Activated naive CD4-positive, alpha-beta T cell treated with Interleukin-2 at 50 U/mL for 16 hours (primary cell): ENCODE data around the gene ADD1.

Source experiments
- DNase-seq: peaks from one replicate; pipeline ENCODE4 v3.0.0-alpha.2; 2020

The ADD1 gene

GRCh38 chr4:2925931-2926860 is 82.6 kb downstream of the ADD1 start:
- DNase-seq, result no peak

GRCh38 chr4:2927016-2927695 is 83.5 kb downstream of the ADD1 start:
- DNase-seq, result no peak

- DNase-seq, result no peak
Observed at GRCh38 chr4:2927696-2928075, 84.0 kb downstream of the ADD1 start.

DNA sequence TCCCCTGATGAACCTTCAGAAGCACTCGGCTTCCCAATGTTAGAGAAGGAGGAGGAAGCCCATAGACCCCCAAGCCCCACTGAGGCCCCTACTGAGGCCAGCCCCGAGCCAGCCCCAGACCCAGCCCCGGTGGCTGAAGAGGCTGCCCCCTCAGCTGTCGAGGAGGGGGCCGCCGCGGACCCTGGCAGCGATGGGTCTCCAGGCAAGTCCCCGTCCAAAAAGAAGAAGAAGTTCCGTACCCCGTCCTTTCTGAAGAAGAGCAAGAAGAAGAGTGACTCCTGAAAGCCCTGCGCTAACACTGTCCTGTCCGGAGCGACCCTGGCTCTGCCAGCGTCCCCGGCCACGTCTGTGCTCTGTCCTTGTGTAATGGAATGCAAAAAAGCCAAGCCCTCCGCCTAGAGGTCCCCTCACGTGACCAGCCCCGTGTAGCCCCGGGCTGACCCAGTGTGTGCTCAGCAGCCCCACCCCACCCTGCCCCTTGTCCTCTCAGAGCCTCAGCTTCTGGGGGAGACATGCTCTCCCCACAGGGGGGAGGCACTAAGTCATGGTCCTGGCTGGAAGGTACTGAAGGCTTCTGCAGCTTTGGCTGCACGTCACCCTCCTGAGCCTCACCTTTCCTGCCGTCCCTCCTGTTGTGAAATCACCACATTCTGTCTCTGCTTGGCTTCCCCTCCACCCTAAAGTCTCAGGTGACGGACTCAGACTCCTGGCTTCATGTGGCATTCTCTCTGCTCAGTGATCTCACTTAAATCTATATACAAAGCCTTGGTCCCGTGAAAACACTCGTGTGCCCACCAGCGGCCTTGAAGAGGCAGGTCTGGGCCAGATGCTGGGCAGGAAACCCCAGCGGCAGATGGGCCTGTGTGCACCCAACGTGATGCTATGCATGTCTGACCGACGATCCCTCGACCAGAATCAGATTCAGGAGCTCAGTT is 84.9 kb downstream of the ADD1 start:
- DNase-seq, result no peak

DNA sequence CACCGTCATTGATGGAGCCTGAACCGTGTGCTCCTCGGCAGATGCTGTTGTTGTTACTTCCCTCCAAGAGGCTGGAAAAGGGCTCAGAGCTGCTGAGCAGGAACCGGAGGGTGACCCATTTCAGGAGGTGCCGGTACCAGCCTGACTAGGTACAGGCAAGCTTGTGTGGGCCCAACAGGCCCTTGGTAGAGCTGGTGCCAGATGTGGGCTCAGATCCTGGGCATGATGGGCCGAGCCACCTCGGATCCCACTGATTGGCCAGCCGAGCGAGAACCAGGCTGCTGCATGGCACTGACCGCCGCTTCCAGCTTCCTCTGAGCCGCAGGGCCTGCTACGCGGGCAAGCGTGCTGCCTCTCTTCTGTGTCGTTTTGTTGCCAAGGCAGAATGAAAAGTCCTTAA is 85.8 kb downstream of the ADD1 start:
- DNase-seq, result no peak

- DNase-seq, result no peak
Observed at GRCh38 chr4:2930135-2930757, 86.6 kb downstream of the ADD1 start.

DNA sequence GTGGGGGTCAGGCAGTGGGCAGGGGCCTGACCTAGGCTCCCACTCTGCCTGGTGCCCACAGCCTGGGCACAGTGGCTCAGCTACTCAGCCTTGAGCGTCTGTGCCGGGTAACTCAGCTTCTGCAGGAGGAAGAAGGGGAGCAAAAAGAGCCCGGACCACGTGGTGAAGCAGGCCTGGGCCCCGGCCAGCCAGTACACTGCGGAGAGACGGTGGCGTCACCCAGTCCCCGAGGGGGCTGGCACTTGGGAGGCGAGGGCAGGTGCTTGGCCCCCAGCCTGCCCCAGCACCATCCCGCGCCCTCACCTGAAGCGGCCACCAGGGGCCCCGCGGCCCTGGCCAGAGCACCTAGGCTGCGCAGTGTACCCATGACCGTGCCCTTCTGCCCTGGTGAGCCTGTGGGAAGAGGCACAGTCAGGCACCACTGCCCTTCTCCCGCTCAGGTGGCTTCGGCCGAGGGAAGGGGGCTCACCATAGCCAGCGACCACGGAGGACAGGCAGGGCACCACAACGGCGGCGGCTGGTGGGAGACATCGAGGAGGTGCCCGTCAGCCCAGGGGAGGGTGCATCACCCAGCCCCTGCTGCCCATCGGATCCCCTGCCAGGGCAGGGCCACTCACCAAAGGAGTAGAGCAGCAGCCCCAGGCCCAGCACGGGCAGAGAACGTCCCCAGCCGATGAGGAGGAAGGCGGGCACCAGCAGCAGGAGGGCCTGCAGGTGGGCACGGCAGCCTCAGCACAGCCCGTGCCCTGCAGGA is 87.3 kb downstream of the ADD1 start:
- no peak for DNase-seq

DNA sequence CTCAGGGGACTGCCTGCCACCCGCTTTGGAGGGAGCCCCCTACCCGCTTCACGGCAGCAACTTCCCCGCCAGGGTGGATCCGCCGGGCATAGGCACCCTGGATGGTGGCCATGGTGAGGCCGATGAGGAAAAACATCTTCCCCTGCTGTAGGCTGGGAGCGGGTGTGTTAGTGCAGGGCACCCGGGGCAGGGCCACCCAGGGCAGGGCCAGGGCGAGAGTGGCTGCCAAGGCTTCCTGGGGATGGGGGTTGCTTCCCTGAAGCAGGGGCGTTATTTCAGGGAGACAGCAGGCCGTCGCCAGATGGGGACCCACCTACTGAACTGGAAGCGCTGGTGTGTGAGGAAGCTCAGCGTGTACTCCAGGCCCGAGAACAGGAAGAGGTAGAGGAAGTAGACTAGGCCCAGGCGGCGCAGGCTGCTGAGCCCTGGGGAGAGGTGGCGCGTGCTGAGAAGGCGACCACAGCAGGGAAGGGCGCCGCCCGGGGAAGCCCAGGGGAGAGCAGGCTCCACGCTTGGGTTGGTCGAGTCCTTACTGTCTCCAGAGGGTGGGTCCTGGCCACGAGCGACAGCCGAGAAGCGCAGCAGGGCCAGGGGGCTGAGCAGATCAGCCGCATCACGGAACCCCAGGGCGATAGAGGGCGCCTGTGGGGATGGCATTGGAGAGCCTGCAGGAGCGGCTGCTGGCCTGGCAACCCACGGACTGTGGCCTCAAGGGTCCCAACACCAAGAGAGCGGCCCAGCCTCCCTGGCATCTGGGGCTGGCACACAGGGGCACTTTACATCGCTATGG is 88.1 kb downstream of the ADD1 start:
- peak; percentile 53 for DNase-seq

DNA sequence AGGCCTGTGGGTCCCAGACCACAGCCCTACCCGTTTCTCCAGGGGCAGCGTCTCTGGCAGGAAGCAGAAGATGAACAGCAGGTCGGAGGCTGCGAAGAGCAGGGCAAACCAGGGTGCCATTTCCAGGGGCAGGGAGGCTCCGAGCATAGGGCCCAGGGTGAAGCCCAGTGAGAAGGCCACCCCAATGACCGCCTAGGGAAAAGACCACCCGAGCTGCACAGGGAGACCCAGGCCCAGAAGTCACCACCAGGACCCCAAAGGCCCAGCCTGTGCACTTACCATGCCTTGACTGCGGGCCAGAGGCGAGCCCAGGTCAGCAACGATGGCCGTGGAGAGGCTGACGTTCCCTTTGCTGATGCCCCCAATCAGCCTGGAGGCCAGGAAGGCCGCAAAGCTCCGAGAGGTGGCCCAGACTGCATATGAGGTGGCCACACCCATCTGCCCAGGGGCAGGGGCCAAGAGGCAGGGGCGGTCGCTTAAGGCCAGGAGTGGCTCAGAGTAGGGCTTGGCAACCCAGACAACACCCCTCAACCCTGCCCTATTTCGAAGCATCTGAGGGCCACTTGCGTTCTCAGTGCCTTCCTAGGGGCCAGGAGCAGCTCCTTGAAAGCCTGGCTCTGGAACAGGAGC is 88.8 kb downstream of the ADD1 start:
- DNase-seq, result no peak

GRCh38 chr4:2932951-2933565 is 89.4 kb downstream of the ADD1 start:
- DNase-seq, result peak; percentile 43

DNA sequence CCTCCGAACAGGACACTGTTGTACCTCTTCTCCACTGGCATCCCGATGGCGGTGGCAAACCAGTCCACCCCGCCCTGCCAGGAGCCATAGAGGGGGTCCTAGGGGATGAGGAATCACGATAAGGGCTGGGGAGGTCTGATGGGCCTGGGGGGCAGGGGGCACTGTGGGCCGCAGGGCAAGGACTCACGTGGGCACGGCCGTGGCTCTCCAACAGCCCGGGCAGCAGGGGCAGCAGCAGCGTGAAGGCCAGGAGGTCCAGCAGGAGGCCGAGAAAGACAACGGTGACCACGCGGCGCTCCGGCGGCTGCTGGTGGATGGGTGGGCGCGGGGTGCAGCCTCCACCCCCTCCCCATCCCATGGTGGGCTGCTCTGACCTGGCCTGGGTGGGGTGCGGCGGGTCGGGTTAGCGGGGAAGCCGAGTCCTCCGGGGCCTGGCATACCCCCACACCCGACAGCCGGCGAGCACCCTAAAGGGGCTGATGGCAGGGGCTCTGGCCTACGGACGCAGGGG is 90.0 kb downstream of the ADD1 start:
- DNase-seq, result no peak

- DNase-seq, result peak; percentile 52
Observed at GRCh38 chr4:2934077-2934812, 90.6 kb downstream of the ADD1 start.

- peak; percentile 95 for DNase-seq
Observed at GRCh38 chr4:2934813-2935761, 91.4 kb downstream of the ADD1 start.

GRCh38 chr4:2935762-2936743 is 92.4 kb downstream of the ADD1 start:
- DNase-seq, result peak; percentile 83

DNA sequence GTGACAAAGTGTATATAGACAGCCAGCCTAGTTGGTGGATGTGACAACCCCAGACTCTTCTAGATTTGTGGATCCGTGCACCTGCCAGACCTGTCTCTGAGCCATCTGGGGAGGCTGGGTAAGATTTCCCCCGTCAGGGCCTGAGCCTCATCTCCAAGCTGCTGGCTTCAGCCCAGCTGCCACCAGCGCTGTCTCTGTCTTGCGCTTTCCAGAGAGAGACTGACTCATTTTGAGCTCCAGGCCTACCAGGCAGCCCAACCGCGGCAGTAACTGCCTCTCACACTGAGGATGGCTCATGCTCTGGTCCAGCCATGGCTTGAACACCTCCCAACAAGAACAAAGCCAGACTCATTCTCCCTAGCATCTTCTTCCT is 93.1 kb downstream of the ADD1 start:
- peak; percentile 71 for DNase-seq

DNA sequence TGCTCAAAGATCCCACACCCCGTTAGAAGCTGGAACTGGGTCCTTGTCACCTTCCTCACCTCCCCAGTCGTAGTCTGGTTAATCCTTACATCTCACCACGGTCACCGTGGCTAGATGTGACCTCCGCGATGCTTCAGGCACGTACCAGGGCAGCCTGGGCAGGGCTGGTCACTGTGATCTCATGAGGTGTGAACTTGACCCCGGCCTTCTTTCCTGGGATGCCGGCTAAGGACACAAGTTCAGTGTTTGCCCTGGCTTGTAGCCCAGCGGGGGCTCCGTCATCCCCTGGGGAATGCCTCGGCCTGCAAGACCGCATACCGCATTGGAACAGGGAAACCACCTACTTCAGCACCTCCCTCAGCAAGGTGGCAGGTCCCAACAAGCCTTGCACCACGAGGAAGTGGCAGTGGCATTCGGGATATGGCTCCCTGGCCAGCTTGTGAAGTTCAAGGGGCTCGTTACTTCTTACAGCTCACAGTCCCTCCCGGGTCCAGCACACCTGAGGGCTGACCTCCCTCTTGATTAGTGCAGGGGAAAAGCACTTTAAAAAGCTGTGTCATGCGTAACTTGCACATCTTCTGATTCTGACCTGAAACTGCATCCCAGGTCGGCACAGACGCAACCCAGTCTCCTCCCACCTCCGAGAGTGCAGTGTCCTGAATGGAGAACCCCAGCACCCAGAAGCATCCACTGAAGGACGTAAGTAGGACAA is 93.7 kb downstream of the ADD1 start:
- peak; percentile 48 for DNase-seq
